OCI-LY7 (cell line): ENCODE results near the gene GOLGA5.

Experiments used
- EZH2phosphoT487 ChIP-seq: fragments of 200-600 bp; sonication (generic); IDR thresholded peaks from 2 replicates; pipeline ENCODE4 v1.6.1; 2018; ENCODE audit warnings: low read depth, borderline replicate concordance, mild to moderate bottlenecking, mixed run types, antibody characterized with exemption, low read length, moderate library complexity, mixed read lengths
- TF ChIP-seq, protein P1 (sequence below): fragments of 200-600 bp; sonication (generic); conservative IDR thresholded peaks from 2 replicates; pipeline ENCODE4 v1.5.1; 2014; ENCODE audit warnings: mild to moderate bottlenecking, antibody characterized with exemption, low read length, moderate library complexity, mixed read lengths

DNA sequence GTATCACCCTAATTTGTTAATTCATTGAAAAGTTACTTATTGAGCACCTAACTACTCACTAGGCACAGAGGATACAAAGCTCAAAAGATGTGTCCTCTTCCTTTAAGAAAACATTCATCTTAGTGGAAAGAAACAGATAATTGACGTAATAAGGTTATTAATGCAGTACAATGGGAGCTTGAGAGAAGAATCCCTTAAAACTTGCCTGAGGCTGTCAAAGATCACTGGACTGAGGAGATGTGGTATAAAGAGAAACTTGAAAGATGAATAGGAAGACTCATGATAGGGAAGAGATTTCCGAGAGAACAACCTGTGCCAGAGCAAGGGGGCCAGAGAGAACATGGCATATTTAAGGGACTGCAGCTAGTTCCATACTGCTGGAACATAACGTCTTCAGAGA, 19.1 kb downstream of the GOLGA5 start:
- TF ChIP-seq, protein P1, sequence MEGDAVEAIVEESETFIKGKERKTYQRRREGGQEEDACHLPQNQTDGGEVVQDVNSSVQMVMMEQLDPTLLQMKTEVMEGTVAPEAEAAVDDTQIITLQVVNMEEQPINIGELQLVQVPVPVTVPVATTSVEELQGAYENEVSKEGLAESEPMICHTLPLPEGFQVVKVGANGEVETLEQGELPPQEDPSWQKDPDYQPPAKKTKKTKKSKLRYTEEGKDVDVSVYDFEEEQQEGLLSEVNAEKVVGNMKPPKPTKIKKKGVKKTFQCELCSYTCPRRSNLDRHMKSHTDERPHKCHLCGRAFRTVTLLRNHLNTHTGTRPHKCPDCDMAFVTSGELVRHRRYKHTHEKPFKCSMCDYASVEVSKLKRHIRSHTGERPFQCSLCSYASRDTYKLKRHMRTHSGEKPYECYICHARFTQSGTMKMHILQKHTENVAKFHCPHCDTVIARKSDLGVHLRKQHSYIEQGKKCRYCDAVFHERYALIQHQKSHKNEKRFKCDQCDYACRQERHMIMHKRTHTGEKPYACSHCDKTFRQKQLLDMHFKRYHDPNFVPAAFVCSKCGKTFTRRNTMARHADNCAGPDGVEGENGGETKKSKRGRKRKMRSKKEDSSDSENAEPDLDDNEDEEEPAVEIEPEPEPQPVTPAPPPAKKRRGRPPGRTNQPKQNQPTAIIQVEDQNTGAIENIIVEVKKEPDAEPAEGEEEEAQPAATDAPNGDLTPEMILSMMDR, result no peak
- no peak for TF ChIP-seq EZH2phosphoT487
